Suprapubic skin (tissue), 4 donors: ENCODE results near the gene LAMC3. TPM values are rescaled to one million over a fixed set of nuclear protein-coding genes. Genes with fewer than 3 reads are reported as not detected.

Source experiments
- DNase-seq, 2 donors: peaks; one replicate each; pipeline ENCODE4 v3.0.0-alpha.2; 2019; ENCODE audit warnings: low spot score in 2 of 2
- H3K27ac ChIP-seq: fragments of 200-600 bp; sonication (generic); one replicate; pipeline ENCODE4 v1.5.1; 2019
- H3K27me3 ChIP-seq: fragments of 200-600 bp; sonication (generic); one replicate; pipeline ENCODE4 v1.5.1; 2019
- H3K36me3 ChIP-seq: fragments of 200-600 bp; sonication (generic); one replicate; pipeline ENCODE4 v1.5.1; 2019
- H3K4me1 ChIP-seq: fragments of 200-600 bp; sonication (generic); one replicate; pipeline ENCODE4 v1.5.1; 2019
- H3K4me3 ChIP-seq: fragments of 200-600 bp; sonication (generic); one replicate; pipeline ENCODE4 v1.5.1; 2019; ENCODE audit warnings: mild to moderate bottlenecking
- H3K9me3 ChIP-seq: fragments of 200-600 bp; sonication (generic); one replicate; pipeline ENCODE4 v1.5.1; 2019
- CTCF ChIP-seq, 2 donors: fragments of 200-600 bp in 1 of 2; fragments of 450-650 bp in 1 of 2; sonication (generic) in 1 of 2; IDR thresholded peaks; one replicate each; pipeline ENCODE4 v1.5.1; 2016 to 2019; ENCODE audit warnings: antibody characterized with exemption in 2 of 2, mild to moderate bottlenecking in 1 of 2, moderate library complexity in 1 of 2
- EP300 ChIP-seq: sonication (generic); formaldehyde crosslinking; IDR thresholded peaks from one replicate; pipeline ENCODE4 v1.6.1; 2017; ENCODE audit warnings: antibody characterized with exemption
- POLR2A ChIP-seq, 2 donors: fragments of 450-650 bp; IDR thresholded peaks; one replicate each; pipeline ENCODE4 v1.6.1; 2017; ENCODE audit warnings: antibody characterized with exemption in 2 of 2, mild to moderate bottlenecking in 2 of 2, moderate library complexity in 2 of 2
- POLR2AphosphoS5 ChIP-seq, 3 donors: sonication (generic); formaldehyde crosslinking; IDR thresholded peaks; one replicate each; pipeline ENCODE4 v1.6.1; 2017; ENCODE audit warnings: antibody characterized with exemption in 3 of 3
- WGBS: methylation state at CpG from one replicate; pipeline ENCODE4 v1.1.5; 2018; 5-methylcytosine and 5-hydroxymethylcytosine counted together
- total RNA-seq, 4 donors: library from RNA; depleted of rRNA; stranded (reverse); fragments of >200 nt; gene quantifications; one replicate each; pipeline ENCODE4 v1.1.0, GENCODE V29; 2016

LAMC3 gene
- total RNA-seq, 4 donors from 2014 or later, result 4.0 to 16.9 (median 5.2) TPM

DNA sequence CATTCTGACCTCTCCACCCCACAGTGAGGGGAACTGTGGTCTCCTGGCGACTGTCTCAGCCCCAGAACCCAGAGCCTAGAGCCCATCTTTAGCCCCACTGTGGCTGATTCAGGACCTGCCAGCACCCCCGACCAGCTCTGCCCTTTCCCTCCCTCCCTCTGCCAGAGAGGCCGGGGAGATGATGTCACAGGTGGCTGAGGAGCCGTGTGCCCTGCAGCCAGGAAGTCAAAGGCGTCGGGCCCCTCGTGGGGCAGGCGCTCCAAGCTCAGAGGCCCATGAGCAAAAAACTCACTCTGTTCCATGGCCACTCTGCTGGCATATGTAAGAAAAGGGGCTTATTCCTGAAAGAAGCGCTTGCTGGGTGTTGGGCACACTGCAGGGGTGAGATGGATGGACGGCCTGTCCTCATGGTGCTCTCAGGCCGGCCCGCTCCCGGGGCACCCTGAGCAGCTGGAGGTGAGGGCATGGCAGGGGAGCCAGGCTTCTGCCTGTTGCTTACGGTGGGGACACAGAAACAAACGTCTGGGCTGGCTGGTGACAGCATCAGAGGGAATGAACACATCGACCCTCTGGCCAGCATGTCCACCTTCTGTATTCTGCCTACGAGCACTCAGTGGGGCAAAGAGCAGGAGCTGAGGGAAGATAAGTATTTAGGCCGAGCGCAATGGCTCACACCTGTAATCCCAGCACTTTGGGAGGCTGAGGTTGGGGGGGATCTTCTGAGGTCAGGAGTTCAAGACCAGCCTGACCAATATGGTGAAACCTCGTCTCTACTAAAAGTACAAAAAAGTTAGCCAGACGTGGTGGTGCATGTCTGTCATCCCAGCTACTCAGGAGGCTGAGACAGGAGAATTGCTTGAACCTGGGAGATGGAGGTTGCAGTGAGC is 41.1 kb downstream of the LAMC3 start:
- 86% methylated on average over 14 of the region's 21 CpGs for WGBS
- H3K27ac ChIP-seq, result no peak overlapping the region
- TF ChIP-seq EP300 (no peak), POLR2A (IDR thresholded peaks at IDR 0.05) (no peak), POLR2AphosphoS5 (IDR thresholded peaks at IDR 0.05) (no peak)
- H3K36me3 ChIP-seq, result no peaks in the 10 kb centered on the region
- H3K9me3 ChIP-seq, result no peaks in the 10 kb centered on the region
- H3K4me3 ChIP-seq, result no peak overlapping the region
- no peaks in the 10 kb centered on the region for H3K27me3 ChIP-seq
- no peak for DNase-seq
- H3K4me1 ChIP-seq, result peaks cover 5% of the 10 kb centered on the region

- Histone ChIP-seq H3K4me1 (peaks cover 5% of the 10 kb centered on the region), H3K27me3 (no peaks in the 10 kb centered on the region), H3K4me3 (no peak overlapping the region), H3K27ac (no peak overlapping the region), H3K9me3 (no peaks in the 10 kb centered on the region), H3K36me3 (no peaks in the 10 kb centered on the region)
- 91% methylated on average over 17 of the region's 17 CpGs for WGBS
- DNase-seq, result no peak
- TF ChIP-seq POLR2A (IDR thresholded peaks at IDR 0.05), result no peak
- no peak for TF ChIP-seq CTCF (IDR thresholded peaks at IDR 0.05)
- TF ChIP-seq EP300, result no peak
- TF ChIP-seq POLR2AphosphoS5 (IDR thresholded peaks at IDR 0.05), result no peak
Measured at GRCh38 chr9:131050831-131051230, 41.9 kb downstream of the LAMC3 start.

GRCh38 chr9:131051592-131052517 is 42.9 kb downstream of the LAMC3 start:
- H3K9me3 ChIP-seq, result no peaks in the 10 kb centered on the region
- no peak for DNase-seq
- H3K36me3 ChIP-seq, result no peaks in the 10 kb centered on the region
- no peak overlapping the region for H3K4me3 ChIP-seq
- peaks cover under 1% of the 10 kb centered on the region for H3K4me1 ChIP-seq
- H3K27me3 ChIP-seq, result no peaks in the 10 kb centered on the region
- 62% methylated on average over 25 of the region's 25 CpGs for WGBS
- TF ChIP-seq EP300, result no peak
- no peak for TF ChIP-seq POLR2AphosphoS5 (IDR thresholded peaks at IDR 0.05)
- no peak for TF ChIP-seq POLR2A (IDR thresholded peaks at IDR 0.05)
- TF ChIP-seq CTCF (IDR thresholded peaks at IDR 0.05), result no peak
- no peak overlapping the region for H3K27ac ChIP-seq

GRCh38 chr9:131053896-131054295 is 44.9 kb downstream of the LAMC3 start:
- H3K27ac ChIP-seq, result no peak overlapping the region
- H3K9me3 ChIP-seq, result no peaks in the 10 kb centered on the region
- H3K27me3 ChIP-seq, result no peaks in the 10 kb centered on the region
- DNase-seq, result no peak
- H3K4me3 ChIP-seq, result no peak overlapping the region
- WGBS, result 76% methylated on average over 3 of the region's 3 CpGs
- no peaks in the 10 kb centered on the region for H3K36me3 ChIP-seq
- H3K4me1 ChIP-seq, result no peaks in the 10 kb centered on the region
- no peak for TF ChIP-seq POLR2A (IDR thresholded peaks at IDR 0.05)
- TF ChIP-seq EP300, result no peak
- TF ChIP-seq CTCF (IDR thresholded peaks at IDR 0.05), result no peak
- no peak for TF ChIP-seq POLR2AphosphoS5 (IDR thresholded peaks at IDR 0.05)

DNA sequence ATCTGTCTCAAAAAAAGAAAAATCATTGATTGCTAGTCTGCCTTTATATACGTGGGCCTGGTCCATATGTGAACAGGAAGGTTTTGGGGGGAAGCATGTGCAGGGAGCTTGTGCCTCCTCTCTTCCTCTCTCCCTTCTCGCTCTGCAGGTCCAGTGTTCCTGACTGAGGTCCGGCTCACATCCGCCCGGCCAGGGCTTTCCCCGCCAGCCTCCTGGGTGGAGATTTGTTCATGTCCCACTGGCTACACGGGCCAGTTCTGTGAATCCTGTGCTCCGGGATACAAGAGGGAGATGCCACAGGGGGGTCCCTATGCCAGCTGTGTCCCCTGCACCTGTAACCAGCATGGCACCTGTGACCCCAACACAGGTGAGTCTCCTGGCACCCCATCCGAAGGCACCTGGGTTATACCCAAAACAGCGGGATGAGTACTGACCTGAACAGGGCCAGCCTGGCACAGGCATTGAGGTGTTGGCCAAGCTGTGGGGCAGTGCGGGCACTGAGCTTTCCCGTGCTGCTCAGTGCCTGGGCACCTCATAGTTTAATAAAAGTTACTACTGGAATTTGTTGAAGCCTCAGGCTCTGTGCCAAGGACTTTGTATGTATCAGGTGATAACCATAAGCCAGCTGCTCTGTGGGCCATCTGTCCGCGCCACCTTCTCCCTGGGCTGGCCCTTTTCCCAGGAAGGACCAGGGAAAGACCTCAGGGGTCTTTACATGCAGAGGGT is 48.0 kb downstream of the LAMC3 start:
- WGBS, result 94% methylated on average over 11 of the region's 14 CpGs
- no peaks in the 10 kb centered on the region for H3K9me3 ChIP-seq

More for the DNA sequence above, 48.0 kb downstream of the LAMC3 start:
- Histone ChIP-seq H3K27ac (no peak overlapping the region), H3K4me3 (no peak overlapping the region), H3K27me3 (no peaks in the 10 kb centered on the region), H3K36me3 (no peaks in the 10 kb centered on the region), H3K4me1 (no peaks in the 10 kb centered on the region)
- no peak for TF ChIP-seq CTCF (IDR thresholded peaks at IDR 0.05)
- TF ChIP-seq POLR2AphosphoS5 (IDR thresholded peaks at IDR 0.05), result no peak
- TF ChIP-seq EP300, result no peak
- TF ChIP-seq POLR2A (IDR thresholded peaks at IDR 0.05), result no peak
- no peak for DNase-seq
